HG03280 (cell line): Measurements from ENCODE around the gene SIAH3.
"Not testable (repeated sequence)": the region's sequence is repeated elsewhere in the genome, so short reads cannot be mapped to it uniquely, and the experiment has no call there.

Source experiments
- ATAC-seq: cut with Tn5 transposase; IDR thresholded peaks from one replicate; pipeline ENCODE4 v1.9.1; 2021; ENCODE audit warnings: mild to moderate bottlenecking, moderate library complexity; ENCODE audit not compliant: unreplicated experiment

Gene SIAH3

GRCh38 chr13:45784755-45785675, 66.5 kb downstream of the SIAH3 start:
- no peak for ATAC-seq

GRCh38 chr13:45783346-45784043, 68.1 kb downstream of the SIAH3 start:
- no peak for ATAC-seq

GRCh38 chr13:45782327-45783045, 69.1 kb downstream of the SIAH3 start:
- no peak for ATAC-seq

- ATAC-seq: no peak
Measured at GRCh38 chr13:45781553-45782326, 69.8 kb downstream of the SIAH3 start.

GRCh38 chr13:45779901-45780300, 71.7 kb downstream of the SIAH3 start:
- no peak for ATAC-seq

- no peak for ATAC-seq
Measured at GRCh38 chr13:45778882-45779281, 72.7 kb downstream of the SIAH3 start.

GRCh38 chr13:45776748-45777147, 74.8 kb downstream of the SIAH3 start:
- no peak for ATAC-seq

- no peak for ATAC-seq
Measured at GRCh38 chr13:45775401-45775963, 76.1 kb downstream of the SIAH3 start.

GRCh38 chr13:45773944-45774343, 77.6 kb downstream of the SIAH3 start:
- ATAC-seq: no peak

- no peak for ATAC-seq
Measured at GRCh38 chr13:45773236-45773635, 78.3 kb downstream of the SIAH3 start.

- no peak for ATAC-seq
Measured at GRCh38 chr13:45770886-45771285, 80.7 kb downstream of the SIAH3 start.

- no peak for ATAC-seq
Measured at GRCh38 chr13:45768656-45769479, 82.7 kb downstream of the SIAH3 start.

GRCh38 chr13:45765464-45765863, 86.1 kb downstream of the SIAH3 start:
- no peak for ATAC-seq

- ATAC-seq: no peak
Measured at GRCh38 chr13:45763419-45763818, 88.1 kb downstream of the SIAH3 start.

GRCh38 chr13:45757589-45757988, 94.0 kb downstream of the SIAH3 start:
- ATAC-seq: not testable (repeated sequence)

- not testable (repeated sequence) for ATAC-seq
Measured at GRCh38 chr13:45756498-45756897, 95.1 kb downstream of the SIAH3 start.

GRCh38 chr13:45752510-45752909, 99.0 kb downstream of the SIAH3 start:
- ATAC-seq: no peak

GRCh38 chr13:45751885-45752284, 99.7 kb downstream of the SIAH3 start:
- no peak for ATAC-seq

- ATAC-seq: no peak
Measured at GRCh38 chr13:45750566-45750965, 101.0 kb downstream of the SIAH3 start.
